K562 (cell line): ENCODE results near the gene EIF4E1B. TPM values are rescaled to one million over a fixed set of nuclear protein-coding genes. Genes with fewer than 3 reads are reported as not detected.

Experiments
- ATF4 ChIP-seq: fragments of 450-650 bp; formaldehyde crosslinking; IDR thresholded peaks from 2 replicates; pipeline ENCODE4 v1.4.0; 2022; ENCODE audit warnings: mild to moderate bottlenecking, moderate library complexity
- CC2D1A ChIP-seq: fragments of 450-650 bp; IDR thresholded peaks from 2 replicates; pipeline ENCODE4 v1.6.1; 2017; ENCODE audit warnings: mild to moderate bottlenecking
- JUND ChIP-seq, 2 experiments: IDR thresholded peaks; 2 replicates in 1 of 2; 3 replicates in 1 of 2; pipeline ENCODE4 v1.6.1; 2011; ENCODE audit warnings: borderline replicate concordance in 2 of 2, low read depth in 2 of 2, low read length in 2 of 2, improper control_type of control experiment in 1 of 2, missing biosample characterization in 1 of 2, missing genetic modification characterization in 1 of 2, missing genetic modification reagents in 1 of 2
- MAFF ChIP-seq: IDR thresholded peaks from 2 replicates; pipeline ENCODE4 v1.6.1; 2012; ENCODE audit warnings: low read length, improper control_type of control experiment
- PPARD ChIP-seq: fragments of 250-450 bp; sonication (Bioruptor Pico); IDR thresholded peaks from 2 replicates; pipeline ENCODE4 v1.8.0; 2022; ENCODE audit warnings: inconsistent platforms, mild to moderate bottlenecking, moderate library complexity
- PYGO2 ChIP-seq: fragments of 450-650 bp; IDR thresholded peaks from 2 replicates; pipeline ENCODE4 v1.6.1; 2016; ENCODE audit warnings: mild to moderate bottlenecking, missing genetic modification characterization, moderate library complexity, missing compliant biosample characterization
- RCOR1 ChIP-seq, 2 experiments: IDR thresholded peaks; 2 replicates each; pipeline ENCODE4 v1.6.1; 2012; ENCODE audit warnings: low read depth in 2 of 2, low read length in 2 of 2, borderline replicate concordance in 1 of 2, improper control_type of control experiment in 1 of 2
- SMARCC2 ChIP-seq: fragments of 450-650 bp; IDR thresholded peaks from 2 replicates; pipeline ENCODE4 v1.6.1; 2017; ENCODE audit warnings: antibody characterized with exemption, moderate library complexity, mild to moderate bottlenecking, low read depth
- TAF7 ChIP-seq: fragments of 450-650 bp; IDR thresholded peaks from 2 replicates; pipeline ENCODE4 v1.6.1; 2016; ENCODE audit warnings: missing genetic modification characterization, missing compliant biosample characterization
- TBP ChIP-seq: optimal IDR thresholded peaks from 2 replicates; pipeline ENCODE3; 2011; ENCODE audit warnings: low read depth, low read length, improper control_type of control experiment
- TFAM ChIP-seq: fragments of 250-450 bp; sonication (Bioruptor Pico); conservative IDR thresholded peaks from 2 replicates; pipeline ENCODE4 v1.5.0; 2021; ENCODE audit warnings: mild to moderate bottlenecking, moderate library complexity
- THRAP3 ChIP-seq: fragments of 450-650 bp; IDR thresholded peaks from 2 replicates; pipeline ENCODE4 v1.6.1; 2016; ENCODE audit warnings: mild to moderate bottlenecking, inconsistent platforms, borderline replicate concordance
- TRIM28 ChIP-seq: fragments of 450-650 bp; IDR thresholded peaks from 2 replicates; pipeline ENCODE4 v1.6.1; 2017
- ZNF143 ChIP-seq: sonication (generic); formaldehyde crosslinking; IDR thresholded peaks from 2 replicates; pipeline ENCODE4 v1.9.0; 2022; ENCODE audit warnings: mild to moderate bottlenecking, missing genetic modification reagents
- ZNF232 ChIP-seq: sonication (generic); formaldehyde crosslinking; IDR thresholded peaks from 2 replicates; pipeline ENCODE4 v1.8.0; 2022; ENCODE audit warnings: mild to moderate bottlenecking, missing genetic modification reagents
- ZNF239 ChIP-seq: fragments of 250-450 bp; sonication (Bioruptor Pico); IDR thresholded peaks from 2 replicates; pipeline ENCODE4 v1.4.0; 2020; ENCODE audit warnings: mild to moderate bottlenecking
- ZNF318 ChIP-seq, 2 experiments: fragments of 450-650 bp; IDR thresholded peaks; 2 replicates each; pipeline ENCODE4 v1.6.1; 2016; ENCODE audit warnings: mild to moderate bottlenecking in 2 of 2, borderline replicate concordance in 1 of 2, low read depth in 1 of 2, moderate library complexity in 1 of 2
- ZNF436 ChIP-seq: fragments of 250-450, 450-650 bp; sonication (Bioruptor Pico); formaldehyde crosslinking; IDR thresholded peaks from 2 replicates; pipeline ENCODE4 v1.7.0; 2020; ENCODE audit warnings: mild to moderate bottlenecking
- ZSCAN32 ChIP-seq: fragments of 450-650 bp; formaldehyde crosslinking; IDR thresholded peaks from 2 replicates; pipeline ENCODE4 v1.4.0; 2020; ENCODE audit warnings: mild to moderate bottlenecking, moderate library complexity
- polyA plus RNA-seq, 8 experiments: library from polyadenylated mRNA; depleted of rRNA in 4 of 8; stranded (reverse) in 5 of 8; unstranded in 3 of 8; fragments of >200 nt; fragmentation: Nextera tagmentation in 2 of 8; fragmentation: Illumina TruSeq in 1 of 8; extraction: Ambion mirVana in 2 of 8; extraction: Trizol in 1 of 8; gene quantifications; 2 replicates each; pipeline versions ENCODE4 v1.2.1 to v1.2.3, GENCODE V29; 2011 to 2014; ENCODE audit warnings: inconsistent platforms in 1 of 8, missing spikeins in 1 of 8
- total RNA-seq, 7 experiments: library from RNA; depleted of rRNA in 6 of 7; stranded (reverse); fragments of >200 nt in 6 of 7; fragmentation: Illumina TruSeq in 2 of 7; extraction: Trizol in 2 of 7; gene quantifications; 2 replicates each; pipeline versions ENCODE4 v1.2.1 to v1.2.3, GENCODE V29; 2011 to 2021; ENCODE audit warnings: low replicate concordance in 1 of 7

EIF4E1B gene
- total and polyA plus RNA-seq, 9 of the 15 experiments (the other 6 are each of a cell fraction or from before 2014, with no cell fraction given): not detected

- TF ChIP-seq PPARD (CRISPR knock-in tag) (no peak), TFAM (no peak), PYGO2 (tag) (no peak), ZSCAN32 (CRISPR knock-in tag) (no peak), JUND (IDR thresholded peaks at IDR 0.05; ENCODE audit: borderline replicate concordance, low read depth, low read length) (0 out of 2 replicates have a peak, but pooled peaks have one; percentile 18), JUND (tag; IDR thresholded peaks at IDR 0.05; ENCODE audit: borderline replicate concordance, low read depth, low read length) (no peak), MAFF (no peak), ZNF232 (CRISPR knock-in tag) (no peak), TBP (peak; percentile 38), RCOR1 (IDR thresholded peaks at IDR 0.05; ENCODE audit: borderline replicate concordance in 1 of 2, low read depth in 2 of 2, low read length in 2 of 2) (peak; percentile 35 to 67; a peak in 3 of 4 replicates), SMARCC2 (peak; percentile 50; the same call in 1 of the 2 replicates), ZNF239 (CRISPR knock-in tag) (no peak), THRAP3 (peak; percentile 43; the same call in 1 of the 2 replicates), TRIM28 (no peak), ZNF143 (CRISPR knock-in tag) (no peak), ZNF318 (IDR thresholded peaks at IDR 0.05; ENCODE audit: borderline replicate concordance in 1 of 2, low read depth in 1 of 2) (no peak), TAF7 (tag) (no peak), ZNF436 (CRISPR knock-in tag) (no peak), ATF4 (CRISPR knock-in tag) (no peak), CC2D1A (peak; percentile 86; the same call in 1 of the 2 replicates)
These were observed 18.2 kb downstream of the EIF4E1B start (continued) for GRCh38 chr5:176648474-176649194.
